Right lobe of liver (tissue), 4 donors: Measurements from ENCODE around the gene PHF14.

Experiments used
- POLR2A ChIP-seq: fragments of 450-650 bp; IDR thresholded peaks from one replicate; pipeline ENCODE4 v1.6.1; 2017; ENCODE audit warnings: antibody characterized with exemption, mild to moderate bottlenecking
- TF ChIP-seq, protein P1 (sequence below), 4 donors: fragments of 200-600 bp in 3 of 4; fragments of 450-650 bp in 1 of 4; IDR thresholded peaks; one replicate each; pipeline versions ENCODE4 v1.5.1 to v1.8.0; 2016 to 2022; ENCODE audit warnings: antibody characterized with exemption in 4 of 4, mild to moderate bottlenecking in 2 of 4
- donor health status: DM: no; HTN: no; CAD: no.
- donor health status: DM: no; HTN: no; CAD: no.
- donor health status: DM: no; HTN: yes; CAD: no.

DNA sequence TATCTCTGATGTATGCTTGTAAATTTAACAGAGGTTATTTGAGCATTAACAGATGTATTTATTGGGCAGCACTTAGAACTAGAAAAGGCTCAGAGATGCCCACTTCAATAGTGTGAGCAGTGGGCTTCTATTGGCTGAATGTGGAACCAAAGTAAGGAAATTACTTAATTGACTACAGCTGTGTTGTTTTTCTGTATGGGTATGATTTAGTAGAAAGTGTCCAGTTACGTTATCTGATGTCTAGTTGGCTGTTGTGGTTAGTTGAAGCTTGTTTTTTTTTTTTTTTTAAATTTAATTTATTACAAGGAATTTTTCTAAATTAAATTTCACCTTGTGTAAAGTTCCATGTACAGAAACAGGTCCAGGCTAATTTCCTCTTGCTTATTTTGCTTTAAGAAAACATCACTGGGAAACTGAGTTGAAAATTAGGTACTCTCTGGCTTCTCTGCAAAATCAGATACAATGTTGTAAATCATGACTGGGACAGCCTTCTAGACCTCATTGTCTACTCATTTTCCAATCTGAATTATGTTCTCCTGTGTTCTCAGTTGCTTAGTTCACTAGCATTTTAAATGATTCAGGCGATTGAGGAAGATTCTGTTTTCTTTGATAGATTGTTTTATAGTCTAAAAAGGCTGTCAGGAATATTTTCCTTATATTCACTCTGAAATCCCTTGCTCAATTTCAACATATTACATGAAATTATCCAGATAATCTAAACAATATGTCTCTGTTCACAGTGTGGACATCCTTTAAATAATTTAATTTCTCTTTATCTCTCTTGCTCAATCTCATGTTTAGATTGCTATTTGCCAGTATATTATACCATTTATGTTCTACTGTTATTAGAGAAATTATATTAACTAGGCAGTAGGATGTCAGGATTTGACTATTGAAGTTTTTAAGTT, 53.0 kb downstream of the PHF14 start:
- no peak for TF ChIP-seq POLR2A
- TF ChIP-seq, protein P1, sequence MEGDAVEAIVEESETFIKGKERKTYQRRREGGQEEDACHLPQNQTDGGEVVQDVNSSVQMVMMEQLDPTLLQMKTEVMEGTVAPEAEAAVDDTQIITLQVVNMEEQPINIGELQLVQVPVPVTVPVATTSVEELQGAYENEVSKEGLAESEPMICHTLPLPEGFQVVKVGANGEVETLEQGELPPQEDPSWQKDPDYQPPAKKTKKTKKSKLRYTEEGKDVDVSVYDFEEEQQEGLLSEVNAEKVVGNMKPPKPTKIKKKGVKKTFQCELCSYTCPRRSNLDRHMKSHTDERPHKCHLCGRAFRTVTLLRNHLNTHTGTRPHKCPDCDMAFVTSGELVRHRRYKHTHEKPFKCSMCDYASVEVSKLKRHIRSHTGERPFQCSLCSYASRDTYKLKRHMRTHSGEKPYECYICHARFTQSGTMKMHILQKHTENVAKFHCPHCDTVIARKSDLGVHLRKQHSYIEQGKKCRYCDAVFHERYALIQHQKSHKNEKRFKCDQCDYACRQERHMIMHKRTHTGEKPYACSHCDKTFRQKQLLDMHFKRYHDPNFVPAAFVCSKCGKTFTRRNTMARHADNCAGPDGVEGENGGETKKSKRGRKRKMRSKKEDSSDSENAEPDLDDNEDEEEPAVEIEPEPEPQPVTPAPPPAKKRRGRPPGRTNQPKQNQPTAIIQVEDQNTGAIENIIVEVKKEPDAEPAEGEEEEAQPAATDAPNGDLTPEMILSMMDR (IDR thresholded peaks at IDR 0.05) = no peak
